Urothelium cell line (cell line): Measurements from ENCODE around the gene RBFOX2.
"Not testable (repeated sequence)": the region's sequence is repeated elsewhere in the genome, so short reads cannot be mapped to it uniquely, and the experiment has no call there.

Experiments used
- DNase-seq: peaks from one replicate; pipeline ENCODE4 v3.0.0; 2011; ENCODE audit warnings: low spot score, mixed read lengths
- FAIRE-seq: peaks from 2 replicates; lab custom pipeline; 2011; peaks lifted over from hg19 to GRCh38; lab: Jason Lieb, UNC

RBFOX2 gene

GRCh38 chr22:36028646-36029405 is at the start of gene RBFOX2:
TSS of gene RBFOX2 (minus strand) at chr22:36028824. CDS start at chr22:36028425, 399 bp downstream.
- DNase-seq = peak; percentile 98
- FAIRE-seq = peak; percentile 20

- FAIRE-seq = no peak
- DNase-seq = no peak
Observed at GRCh38 chr22:36077271-36077670, 48.6 kb upstream of the RBFOX2 start.

- DNase-seq (no peak), FAIRE-seq (no peak)
Observed at GRCh38 chr22:36075724-36076123, 47.1 kb upstream of the RBFOX2 start.

GRCh38 chr22:36075230-36075629 is 46.6 kb upstream of the RBFOX2 start:
- DNase-seq (no peak), FAIRE-seq (no peak)

- DNase-seq = no peak
- FAIRE-seq = no peak
Observed at GRCh38 chr22:36073476-36073875, 44.9 kb upstream of the RBFOX2 start.

- not testable (repeated sequence) for FAIRE-seq, DNase-seq
Observed at GRCh38 chr22:36070645-36071044, 42.0 kb upstream of the RBFOX2 start.

GRCh38 chr22:36069368-36069767 is 40.7 kb upstream of the RBFOX2 start:
- FAIRE-seq = no peak
- DNase-seq = no peak

GRCh38 chr22:36068776-36069344 is 40.2 kb upstream of the RBFOX2 start:
- no peak for FAIRE-seq
- no peak for DNase-seq

- FAIRE-seq = no peak
Observed at GRCh38 chr22:36067235-36067558, 38.6 kb upstream of the RBFOX2 start.

GRCh38 chr22:36065775-36066544 is 37.3 kb upstream of the RBFOX2 start:
- FAIRE-seq = peak; percentile 90
- DNase-seq = peak; percentile 96

More at GRCh38 chr22:36067235-36067558, 38.6 kb upstream of the RBFOX2 start:
- no peak for DNase-seq

- DNase-seq = no peak
- FAIRE-seq = no peak
Observed at GRCh38 chr22:36065462-36065774, 36.8 kb upstream of the RBFOX2 start.

GRCh38 chr22:36064358-36064757 is 35.7 kb upstream of the RBFOX2 start:
- no peak for FAIRE-seq
- no peak for DNase-seq

GRCh38 chr22:36056980-36057379 is 28.4 kb upstream of the RBFOX2 start:
- FAIRE-seq (no peak), DNase-seq (no peak)

- DNase-seq (no peak), FAIRE-seq (no peak)
Observed at GRCh38 chr22:36055376-36056295, 27.0 kb upstream of the RBFOX2 start.

GRCh38 chr22:36054446-36054845 is 25.8 kb upstream of the RBFOX2 start:
- not testable (repeated sequence) for DNase-seq, FAIRE-seq

GRCh38 chr22:36053242-36054147 is 24.9 kb upstream of the RBFOX2 start:
- FAIRE-seq (peak; percentile 73), DNase-seq (no peak)

- no peak for FAIRE-seq
- DNase-seq = peak; percentile 34
Observed at GRCh38 chr22:36052505-36052941, 23.9 kb upstream of the RBFOX2 start.

GRCh38 chr22:36049678-36049997 is 21.0 kb upstream of the RBFOX2 start:
- no peak for FAIRE-seq

GRCh38 chr22:36048911-36049677 is 20.5 kb upstream of the RBFOX2 start:
- no peak for DNase-seq
- FAIRE-seq = peak; percentile 55

More at GRCh38 chr22:36049678-36049997, 21.0 kb upstream of the RBFOX2 start:
- no peak for DNase-seq
